ENCODE data around the gene OR11H12. TPM values are rescaled to one million over a fixed set of nuclear protein-coding genes. Genes with fewer than 3 reads are reported as not detected.
"Not testable (repeated sequence)": the region's sequence is repeated elsewhere in the genome, so short reads cannot be mapped to it uniquely, and the experiment has no call there.

The OR11H12 gene, protein sequence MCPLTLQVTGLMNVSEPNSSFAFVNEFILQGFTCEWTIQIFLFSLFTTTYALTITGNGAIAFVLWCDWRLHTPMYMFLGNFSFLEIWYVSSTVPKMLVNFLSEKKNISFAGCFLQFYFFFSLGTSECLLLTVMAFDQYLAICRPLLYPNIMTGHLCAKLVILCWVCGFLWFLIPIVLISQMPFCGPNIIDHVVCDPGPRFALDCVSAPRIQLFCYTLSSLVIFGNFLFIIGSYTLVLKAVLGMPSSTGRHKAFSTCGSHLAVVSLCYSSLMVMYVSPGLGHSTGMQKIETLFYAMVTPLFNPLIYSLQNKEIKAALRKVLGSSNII
- not detected for total RNA-seq

DNA sequence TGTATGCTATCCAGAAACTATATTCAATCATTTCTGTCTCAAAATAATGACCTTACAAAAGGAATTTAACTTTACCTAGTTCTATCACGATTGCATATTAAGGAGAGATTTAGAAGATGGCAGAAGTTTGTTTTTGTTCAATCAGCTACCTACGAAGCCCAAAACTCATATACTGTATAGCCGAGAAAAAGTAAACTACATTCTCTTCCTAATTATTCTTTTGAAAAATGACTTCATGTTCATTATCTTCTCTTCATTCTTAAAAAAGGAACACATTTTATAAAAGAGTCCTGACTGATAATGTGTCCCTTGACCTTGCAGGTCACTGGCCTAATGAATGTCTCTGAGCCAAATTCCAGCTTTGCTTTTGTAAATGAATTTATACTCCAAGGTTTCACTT is at the start of gene OR11H12:
TSS of gene OR11H12 (plus strand) at position 301 of the 400 bp plus-strand sequence. CDS start at position 301, 0 bp downstream.
- ATAC-seq; H3K4me1 Mint-ChIP-seq; H3K4me3 Mint-ChIP-seq; H3K36me3 Mint-ChIP-seq (ENCODE audit: low read depth); H3K9me3 Mint-ChIP-seq (ENCODE audit: low read depth); H3K27me3 Mint-ChIP-seq; H3K27ac Mint-ChIP-seq; intact Hi-C loops (cut with DNase I, micrococcal nuclease); DNase-seq; CTCF ChIA-PET; POLR2A ChIA-PET: not testable (repeated sequence)

DNA sequence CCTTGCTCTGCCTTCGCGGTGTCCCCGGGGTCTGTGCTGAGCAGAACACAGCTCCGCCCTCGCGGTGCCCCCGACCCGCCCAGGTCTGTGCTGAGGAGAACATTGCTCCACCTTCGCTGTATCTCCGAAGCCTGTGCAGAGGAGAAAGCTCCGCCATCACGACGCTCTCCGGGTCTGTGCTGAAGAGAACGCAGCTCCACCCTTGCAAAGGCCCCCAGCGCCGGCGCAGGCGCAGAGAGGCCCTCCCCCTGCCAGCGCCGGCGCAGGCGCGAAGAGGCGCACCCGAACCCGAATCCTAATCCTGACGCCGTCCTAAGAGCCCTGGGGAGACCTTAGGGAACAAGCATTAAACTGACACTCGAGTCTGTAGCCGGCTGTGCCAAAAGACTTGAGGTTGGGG is 18.0 kb upstream of the OR11H12 start:
- H3K4me1 Mint-ChIP-seq; H3K9me3 Mint-ChIP-seq (ENCODE audit: low read depth); H3K27ac Mint-ChIP-seq; H3K4me3 Mint-ChIP-seq; ATAC-seq; CTCF ChIA-PET; H3K36me3 Mint-ChIP-seq (ENCODE audit: low read depth); intact Hi-C loops (cut with DNase I, micrococcal nuclease); DNase-seq; POLR2A ChIA-PET; H3K27me3 Mint-ChIP-seq: not testable (repeated sequence)

DNA sequence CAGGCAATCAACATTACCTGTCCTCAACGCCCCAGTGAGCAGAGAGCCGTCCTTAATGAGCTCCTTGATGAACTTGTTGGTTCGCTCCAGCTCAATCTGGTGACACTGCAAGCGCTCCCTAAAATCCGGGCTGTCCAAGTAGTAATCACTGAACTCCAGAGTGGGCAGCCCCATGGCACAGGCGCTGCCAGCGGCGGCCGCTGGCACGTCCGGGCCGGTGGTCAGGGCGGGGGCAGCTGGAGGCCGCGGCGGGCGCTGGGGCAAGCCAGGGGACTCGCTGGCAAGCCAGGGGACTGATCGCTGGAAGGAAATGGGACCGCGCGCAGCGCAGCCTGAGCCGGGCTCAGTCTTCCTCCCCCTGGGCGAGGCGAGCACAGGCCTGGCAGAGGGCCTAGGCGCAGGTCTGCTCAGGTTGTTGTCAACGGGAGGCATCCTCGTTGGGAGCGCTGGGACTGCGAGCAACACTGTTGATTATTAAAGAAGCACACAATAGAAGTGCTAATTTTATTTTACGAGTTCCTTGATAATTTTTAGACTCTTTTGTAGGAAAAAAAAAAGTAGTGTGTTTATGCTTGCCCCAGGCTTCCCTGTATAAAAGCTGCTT is 25.8 kb downstream of the OR11H12 start:
- H3K36me3 Mint-ChIP-seq (ENCODE audit: low read depth); POLR2A ChIA-PET; H3K27me3 Mint-ChIP-seq; CTCF ChIA-PET; intact Hi-C loops (cut with DNase I, micrococcal nuclease); ATAC-seq; H3K4me3 Mint-ChIP-seq; H3K27ac Mint-ChIP-seq; H3K9me3 Mint-ChIP-seq (ENCODE audit: low read depth); H3K4me1 Mint-ChIP-seq; DNase-seq: not testable (repeated sequence)

DNA sequence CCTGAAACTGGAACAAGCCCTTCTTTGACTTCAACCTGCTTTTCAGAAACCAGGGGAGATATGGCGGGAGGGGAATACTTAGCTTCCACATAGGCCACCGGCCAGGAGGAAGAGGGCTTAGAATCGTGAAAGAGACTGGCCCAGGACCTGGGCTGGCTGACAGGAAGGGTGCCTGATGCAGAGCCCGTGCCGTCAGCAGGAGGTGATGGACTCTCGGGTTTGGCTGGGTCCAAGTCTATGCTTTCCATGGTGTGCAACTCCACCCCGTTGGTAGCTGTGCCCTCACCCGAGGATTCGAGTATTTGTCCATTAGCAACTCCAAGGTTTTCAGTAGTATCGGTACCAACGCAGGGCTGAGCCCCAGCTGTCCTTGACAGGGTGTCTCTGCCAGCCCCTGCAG is 35.1 kb downstream of the OR11H12 start:
- H3K27ac Mint-ChIP-seq; ATAC-seq; DNase-seq; H3K9me3 Mint-ChIP-seq (ENCODE audit: low read depth); intact Hi-C loops (cut with DNase I, micrococcal nuclease); CTCF ChIA-PET; H3K4me3 Mint-ChIP-seq; POLR2A ChIA-PET; H3K4me1 Mint-ChIP-seq; H3K27me3 Mint-ChIP-seq; H3K36me3 Mint-ChIP-seq (ENCODE audit: low read depth): not testable (repeated sequence)

DNA sequence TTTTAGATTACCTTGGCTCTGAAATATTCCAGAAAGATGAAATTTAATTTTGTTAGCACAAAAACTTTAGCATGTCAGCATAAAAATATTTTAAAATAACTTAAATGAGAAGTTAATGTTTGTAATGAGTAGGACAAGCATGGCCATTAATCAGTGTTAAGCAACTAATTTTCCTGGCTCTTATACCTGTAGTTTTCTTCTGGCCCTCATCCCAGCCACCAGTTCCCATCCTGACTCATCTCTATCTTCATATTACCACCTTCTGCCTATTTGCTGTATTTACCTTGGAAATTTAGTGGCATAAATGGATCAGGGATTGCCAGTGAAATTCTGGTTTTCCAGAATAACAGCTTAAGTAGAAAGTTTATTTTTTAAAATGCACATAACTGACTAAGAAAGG is 37.1 kb downstream of the OR11H12 start:
- H3K9me3 Mint-ChIP-seq (ENCODE audit: low read depth); H3K36me3 Mint-ChIP-seq (ENCODE audit: low read depth); H3K4me1 Mint-ChIP-seq; H3K27me3 Mint-ChIP-seq; intact Hi-C loops (cut with DNase I, micrococcal nuclease); CTCF ChIA-PET; POLR2A ChIA-PET; DNase-seq; H3K27ac Mint-ChIP-seq; ATAC-seq; H3K4me3 Mint-ChIP-seq: not testable (repeated sequence)

DNA sequence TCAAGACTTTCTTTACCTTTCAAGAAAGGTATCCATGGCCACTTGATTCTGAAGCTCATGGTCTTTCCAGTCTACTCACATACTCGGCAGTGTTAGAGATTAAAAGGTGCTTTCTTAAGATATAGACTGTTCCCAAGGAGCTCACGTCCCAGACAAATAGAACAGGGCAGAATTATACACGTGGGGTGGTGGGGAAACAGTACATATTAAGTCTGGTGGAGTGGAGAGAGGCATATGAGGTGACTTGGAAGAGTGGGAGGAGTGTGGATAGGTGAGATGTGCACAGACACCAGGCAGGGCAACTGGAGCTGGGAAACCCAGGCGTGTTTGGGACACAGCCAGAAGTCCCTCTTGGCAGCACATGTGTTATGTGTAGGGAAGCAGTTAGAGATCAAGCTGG is 37.9 kb downstream of the OR11H12 start:
- POLR2A ChIA-PET; CTCF ChIA-PET; DNase-seq; H3K4me1 Mint-ChIP-seq; H3K36me3 Mint-ChIP-seq (ENCODE audit: low read depth); H3K4me3 Mint-ChIP-seq; intact Hi-C loops (cut with DNase I, micrococcal nuclease); ATAC-seq; H3K27ac Mint-ChIP-seq; H3K27me3 Mint-ChIP-seq; H3K9me3 Mint-ChIP-seq (ENCODE audit: low read depth): not testable (repeated sequence)

DNA sequence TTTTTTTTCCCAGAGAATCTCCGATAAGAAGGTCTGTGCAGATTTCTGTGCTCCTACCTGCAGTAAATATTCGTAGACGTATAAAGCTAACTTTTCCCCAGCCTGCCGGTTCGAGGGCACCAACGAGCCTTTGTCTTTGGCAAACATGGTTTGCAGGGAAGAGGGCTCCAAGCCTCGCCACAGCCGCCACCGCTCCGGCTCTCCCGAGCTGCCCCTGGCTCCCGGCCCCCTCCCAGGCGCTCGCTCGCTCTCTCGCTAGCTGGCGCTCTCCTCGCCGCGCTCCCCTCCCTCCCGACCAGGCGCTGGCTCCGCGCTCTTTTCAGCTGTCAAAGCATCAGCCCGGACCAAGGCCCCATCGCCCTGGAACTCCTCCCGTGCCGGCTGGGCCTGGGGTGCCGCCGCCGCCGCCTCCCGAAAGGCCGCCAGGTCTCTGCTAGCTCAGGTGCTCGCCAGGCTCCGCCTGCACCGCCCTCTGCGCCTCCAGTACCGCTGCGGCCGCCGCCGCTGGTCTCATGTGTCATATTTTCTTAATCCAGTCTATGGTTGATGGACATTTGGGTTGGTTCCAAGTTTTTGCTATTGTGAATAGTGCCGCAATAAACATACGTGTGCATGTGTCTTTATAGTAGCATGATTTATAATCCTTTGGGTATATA is 45.3 kb downstream of the OR11H12 start:
- H3K27me3 Mint-ChIP-seq; H3K36me3 Mint-ChIP-seq (ENCODE audit: low read depth); H3K4me3 Mint-ChIP-seq; DNase-seq; ATAC-seq; CTCF ChIA-PET; H3K27ac Mint-ChIP-seq; H3K4me1 Mint-ChIP-seq; POLR2A ChIA-PET; intact Hi-C loops (cut with DNase I, micrococcal nuclease); H3K9me3 Mint-ChIP-seq (ENCODE audit: low read depth): not testable (repeated sequence)
